CD14-positive monocyte (primary cell): ENCODE measurements around the gene LETM1. TPM values are rescaled to one million over a fixed set of nuclear protein-coding genes. Genes with fewer than 3 reads are reported as not detected.

Experiments
- DNase-seq, 3 donors: peaks; one replicate each; pipeline ENCODE4 v3.0.0-alpha.2; 2011 to 2022
- H2AFZ ChIP-seq: 2 replicates; pipeline ENCODE4 v1.6.0; 2012; ENCODE audit warnings: mild to moderate bottlenecking, low read depth, low read length, inconsistent platforms; ENCODE audit not compliant: insufficient read depth, poor library complexity, severe bottlenecking
- H3K27ac ChIP-seq, 2 donors: 1 replicate in 1 of 2; 2 replicates in 1 of 2; pipeline ENCODE4 v1.5.1; 2012 to 2013; ENCODE audit warnings: low read length in 2 of 2, control low read depth in 1 of 2, inconsistent platforms in 1 of 2, low read depth in 1 of 2, mild to moderate bottlenecking in 1 of 2
- H3K27me3 ChIP-seq, 2 donors: one replicate each; pipeline versions ENCODE4 v1.6.0 to v1.6.1; 2011 to 2013; ENCODE audit warnings: low read length in 2 of 2; ENCODE audit not compliant: control insufficient read depth in 2 of 2, insufficient read depth in 2 of 2
- H3K36me3 ChIP-seq, 2 donors: replicated peaks in 1 of 2; 1 replicate in 1 of 2; 2 replicates in 1 of 2; pipeline versions ENCODE4 v1.5.1 to v1.6.1; 2012 to 2013; ENCODE audit warnings: low read length in 2 of 2, control low read depth in 1 of 2, inconsistent platforms in 1 of 2, mild to moderate bottlenecking in 1 of 2; ENCODE audit not compliant: insufficient read depth in 2 of 2, control insufficient read depth in 1 of 2
- H3K4me1 ChIP-seq, 2 donors: 1 replicate in 1 of 2; 2 replicates in 1 of 2; pipeline versions ENCODE4 v1.5.1 to v1.6.1; 2012 to 2013; ENCODE audit warnings: low read length in 2 of 2, control low read depth in 1 of 2, inconsistent platforms in 1 of 2, mild to moderate bottlenecking in 1 of 2, moderate library complexity in 1 of 2; ENCODE audit not compliant: insufficient read depth in 2 of 2, control insufficient read depth in 1 of 2
- H3K4me2 ChIP-seq: replicated peaks from 2 replicates; pipeline ENCODE3; 2012; ENCODE audit warnings: low read length, moderate library complexity, mild to moderate bottlenecking; ENCODE audit not compliant: poor library complexity, severe bottlenecking; ENCODE audit errors: extremely low read depth
- H3K4me3 ChIP-seq, 3 experiments: fragments of 200-600 bp in 1 of 3; sonication (generic) in 1 of 3; replicated peaks in 1 of 3; 1 replicate in 2 of 3; 2 replicates in 1 of 3; pipeline ENCODE4 v1.5.1; 2011 to 2013; ENCODE audit warnings: low read length in 3 of 3, mild to moderate bottlenecking in 3 of 3, control low read depth in 2 of 3, low read depth in 2 of 3, inconsistent platforms in 1 of 3, moderate library complexity in 1 of 3
- H3K79me2 ChIP-seq: 2 replicates; pipeline ENCODE4 v1.6.0; 2012; ENCODE audit warnings: mild to moderate bottlenecking, control low read depth, inconsistent platforms, low read length, moderate library complexity; ENCODE audit not compliant: insufficient read depth
- H3K9ac ChIP-seq: 2 replicates; pipeline ENCODE4 v1.6.0; 2017; ENCODE audit warnings: low read length, mild to moderate bottlenecking; ENCODE audit not compliant: insufficient read depth, poor library complexity, severe bottlenecking
- H3K9me3 ChIP-seq, 2 donors: replicated peaks in 1 of 2; 1 replicate in 1 of 2; 2 replicates in 1 of 2; pipeline versions ENCODE4 v1.5.1 to v1.6.1; 2012 to 2013; ENCODE audit warnings: low read length in 2 of 2, control low read depth in 1 of 2; ENCODE audit not compliant: control insufficient read depth in 1 of 2, insufficient read depth in 1 of 2
- H4K20me1 ChIP-seq: 2 replicates; pipeline ENCODE4 v1.6.0; 2012; ENCODE audit warnings: mild to moderate bottlenecking, low read length, control low read depth, moderate library complexity; ENCODE audit not compliant: insufficient read depth
- H3K27ac Mint-ChIP-seq, 7 donors: one replicate each; pipeline ENCODE4 v1.8.0; 2020; ENCODE audit warnings: mild to moderate bottlenecking in 7 of 7, mixed read lengths in 7 of 7, moderate library complexity in 6 of 7, inconsistent platforms in 2 of 7
- H3K27me3 Mint-ChIP-seq, 3 donors: one replicate each; pipeline ENCODE4 v1.8.0; 2021 to 2022; ENCODE audit warnings: low read depth in 3 of 3, mild to moderate bottlenecking in 3 of 3, mixed read lengths in 3 of 3, moderate library complexity in 3 of 3, inconsistent platforms in 1 of 3
- H3K36me3 Mint-ChIP-seq, 2 donors: one replicate each; pipeline ENCODE4 v1.8.0; 2020; ENCODE audit warnings: mixed read lengths in 2 of 2, inconsistent platforms in 1 of 2, mild to moderate bottlenecking in 1 of 2
- H3K4me1 Mint-ChIP-seq: one replicate; pipeline ENCODE4 v1.8.0; 2020; ENCODE audit warnings: mild to moderate bottlenecking, mixed read lengths
- H3K4me3 Mint-ChIP-seq, 2 donors: one replicate each; pipeline ENCODE4 v1.8.0; 2020; ENCODE audit warnings: mild to moderate bottlenecking in 2 of 2, mixed read lengths in 2 of 2, moderate library complexity in 1 of 2
- H3K9me3 Mint-ChIP-seq, 7 donors: one replicate each; pipeline ENCODE4 v1.8.0; 2020 to 2022; ENCODE audit warnings: mixed read lengths in 7 of 7, mild to moderate bottlenecking in 6 of 7, moderate library complexity in 6 of 7, inconsistent platforms in 2 of 7
- CTCF ChIP-seq: fragments of 200-600 bp; IDR thresholded peaks from one replicate; pipeline ENCODE4 v1.8.0; 2022; ENCODE audit warnings: antibody characterized with exemption, mild to moderate bottlenecking
- whole genome bisulfite sequencing: methylation state at CpG from one replicate; pipeline ENCODE4 v1.1.5; 2013; ENCODE audit warnings: missing lambda C conversion rate; ENCODE audit not compliant: insufficient coverage; 5-methylcytosine and 5-hydroxymethylcytosine counted together
- intact Hi-C, 2 donors: fragments of 100-400 bp; cut with micrococcal nuclease; formaldehyde crosslinking; loops; one replicate each; pipeline versions ENCODE4 v1.15.0 to v1.15.1; 2023
- polyA plus RNA-seq, 3 donors: library from polyadenylated mRNA; depleted of rRNA in 1 of 3; unstranded in 2 of 3; stranded (reverse) in 1 of 3; fragments of 300-500 nt in 2 of 3; fragments of >200 nt in 1 of 3; fragmentation: Illumina TruSeq in 2 of 3; gene quantifications; 1 replicate in 2 of 3; 2 replicates in 1 of 3; pipeline ENCODE4 v1.2.3, GENCODE V29; 2012 to 2021

The LETM1 gene
- polyA plus RNA-seq, 3 donors, result 6.2 to 18.6 (median 9.0) TPM

DNA sequence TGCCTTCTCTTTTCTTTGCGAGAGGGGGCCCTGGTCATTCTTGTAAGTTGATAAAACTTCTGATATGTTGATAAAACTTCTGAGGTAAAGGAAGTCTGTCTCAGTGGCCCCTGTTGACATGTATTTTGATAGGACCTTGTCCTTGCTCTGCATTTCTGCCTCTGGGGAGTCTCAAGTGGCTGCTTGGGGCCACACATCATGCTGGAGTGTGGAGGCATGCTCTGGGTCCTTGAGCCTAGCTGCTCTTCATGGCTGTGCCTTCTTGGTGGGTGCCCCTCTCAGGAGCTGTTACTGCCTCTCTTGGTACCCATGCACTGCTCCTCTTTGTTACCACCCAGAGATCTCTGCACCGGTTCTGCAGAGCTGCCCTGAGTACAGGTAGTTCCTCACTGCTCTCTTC lies 29.5 kb upstream of the LETM1 start:
- Histone ChIP-seq H3K4me1 (peaks cover 4 to 10% of the 10 kb centered on the region in 2 donors), H3K79me2 (peaks cover 100% of the 10 kb centered on the region), H3K4me2 (no peak overlapping the region), H3K9ac (no peak overlapping the region), H2AFZ (no peak overlapping the region), H3K9me3 (peaks cover 7 to 15% of the 10 kb centered on the region in 2 donors), H3K36me3 (no peaks in the 10 kb centered on the region), H3K27ac (peak overlapping the region in 1 of 2 donors; percentile 51), H3K27me3 (no peaks in the 10 kb centered on the region), H3K4me3 (no peak overlapping the region), H4K20me1 (no peaks in the 10 kb centered on the region)
- intact Hi-C loops, result loop anchor here in 1 of 2 donors (10.0 kb wide), 1 partner anchor 1101 kb away; no protein-coding TSS in a partner anchor
- Mint-ChIP-seq H3K9me3 (peaks cover 7 to 21% (median 11%) of the 10 kb centered on the region in 7 donors), H3K4me3 (no peak overlapping the region), H3K27me3 (no peaks in the 10 kb centered on the region), H3K4me1 (peaks cover 25% of the 10 kb centered on the region), H3K36me3 (peaks cover 0 to 6% of the 10 kb centered on the region in 2 donors), H3K27ac (peak overlapping the region in 3 of 7 donors; percentile 0 to 31 (median 4))
- no peak for TF ChIP-seq CTCF
- no peak for DNase-seq
- WGBS, result 80% methylated on average over 1 of the region's 2 CpGs

GRCh38 chr4:1883583-1883982 lies 27.6 kb upstream of the LETM1 start:
- no peaks in the 10 kb centered on the region for H3K27me3 ChIP-seq
- H3K4me3 Mint-ChIP-seq, result no peak overlapping the region
- no peak overlapping the region for H3K27ac ChIP-seq
- peaks cover 0 to 6% of the 10 kb centered on the region in 2 donors for H3K36me3 Mint-ChIP-seq
- H3K27ac Mint-ChIP-seq, result peak overlapping the region in 1 of 7 donors; percentile 15
- no peak overlapping the region for H3K4me2 ChIP-seq
- TF ChIP-seq CTCF, result no peak
- peaks cover 33% of the 10 kb centered on the region for H3K4me1 Mint-ChIP-seq
- no peak overlapping the region for H3K4me3 ChIP-seq
- no peaks in the 10 kb centered on the region for H4K20me1 ChIP-seq
- intact Hi-C loops, result loop anchor here in 1 of 2 donors (10.0 kb wide), 1 partner anchor 1099 kb away; no protein-coding TSS in a partner anchor
- no peak for DNase-seq
- H3K9me3 Mint-ChIP-seq, result peaks cover 7 to 21% (median 11%) of the 10 kb centered on the region in 7 donors
- H3K27me3 Mint-ChIP-seq, result no peaks in the 10 kb centered on the region
- no peak overlapping the region for H2AFZ ChIP-seq
- H3K4me1 ChIP-seq, result peaks cover 9 to 16% of the 10 kb centered on the region in 2 donors
- no peak overlapping the region for H3K9ac ChIP-seq
- no peaks in the 10 kb centered on the region for H3K36me3 ChIP-seq
- H3K9me3 ChIP-seq, result peaks cover 7 to 15% of the 10 kb centered on the region in 2 donors
- 100% methylated on average over 4 of the region's 8 CpGs for WGBS
- H3K79me2 ChIP-seq, result peaks cover 99% of the 10 kb centered on the region
